Measurements from ENCODE around the gene HIVEP3. TPM values are rescaled to one million over a fixed set of nuclear protein-coding genes. Genes with fewer than 3 reads are reported as not detected.

HIVEP3 gene
- total RNA-seq, 1 experiment from 2014 or later, result 1.4 TPM

DNA sequence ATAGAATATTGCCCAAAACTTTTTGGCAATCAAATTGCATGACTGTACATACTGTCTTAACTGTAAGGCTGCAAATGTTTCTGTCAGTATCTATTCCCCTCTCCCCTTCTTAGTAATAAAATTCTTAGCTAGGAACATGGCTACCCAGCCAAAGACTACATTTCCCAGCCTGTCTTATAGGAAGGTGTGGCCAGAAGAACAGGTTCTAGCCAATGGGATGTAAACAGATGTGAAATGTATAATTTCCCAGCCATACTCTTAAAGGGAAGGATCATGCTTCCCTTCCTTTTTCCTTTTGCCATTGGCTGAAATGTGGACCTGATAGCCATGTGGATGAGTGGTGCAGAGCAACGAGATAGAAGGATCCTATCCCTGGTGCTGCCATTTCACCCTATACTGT, 7.0 kb upstream of the HIVEP3 start:
- H3K4me2 ChIP-seq (ENCODE audit: insufficient read depth, insufficient read length, low read length), result no peak overlapping the region
- H3K23ac ChIP-seq (ENCODE audit: insufficient read length, low read depth, low read length), result no peak overlapping the region
- WGBS (ENCODE audit: extremely low coverage, insufficient read length, low lambda C conversion rate), result no CpG with 5 or more reads among the region's 1 CpG

More for the DNA sequence above, 7.0 kb upstream of the HIVEP3 start:
- H3K9ac ChIP-seq (ENCODE audit: extremely low read depth, insufficient read length, low read length), result no peak overlapping the region
- H3K79me1 ChIP-seq (ENCODE audit: insufficient read depth, low read depth, low read length, poor library complexity, severe bottlenecking), result no peaks in the 10 kb centered on the region
- no peak overlapping the region for H2BK15ac ChIP-seq (ENCODE audit: low read depth, low read length)
- no peak overlapping the region for H4K8ac ChIP-seq (replicated peaks; ENCODE audit: insufficient read length, low read depth, low read length)
- no peak overlapping the region for H2BK5ac ChIP-seq (ENCODE audit: insufficient read length, low read length)
- H3T11ph ChIP-seq (ENCODE audit: low read length), result no peak overlapping the region
- H4K91ac ChIP-seq (ENCODE audit: insufficient read length, low read depth, low read length), result no peak overlapping the region
- Mint-ChIP-seq H3K4me3 (no peak overlapping the region), H3K27ac (no peak overlapping the region), H3K9me3 (peaks cover 6 to 13% of the 10 kb centered on the region in 2 experiments; a peak in 3 of 5 replicates), H3K4me1 (no peaks in the 10 kb centered on the region), H3K27me3 (ENCODE audit: low read depth) (peaks cover 11% of the 10 kb centered on the region), H3K36me3 (ENCODE audit: insufficient read depth in 1 of 3, low read depth in 3 of 3) (0 out of 7 replicates have a peak, but pooled peaks cover 0 to 4% (median 0%) of the 10 kb centered on the region in 3 experiments)
- TF ChIP-seq, protein P1, sequence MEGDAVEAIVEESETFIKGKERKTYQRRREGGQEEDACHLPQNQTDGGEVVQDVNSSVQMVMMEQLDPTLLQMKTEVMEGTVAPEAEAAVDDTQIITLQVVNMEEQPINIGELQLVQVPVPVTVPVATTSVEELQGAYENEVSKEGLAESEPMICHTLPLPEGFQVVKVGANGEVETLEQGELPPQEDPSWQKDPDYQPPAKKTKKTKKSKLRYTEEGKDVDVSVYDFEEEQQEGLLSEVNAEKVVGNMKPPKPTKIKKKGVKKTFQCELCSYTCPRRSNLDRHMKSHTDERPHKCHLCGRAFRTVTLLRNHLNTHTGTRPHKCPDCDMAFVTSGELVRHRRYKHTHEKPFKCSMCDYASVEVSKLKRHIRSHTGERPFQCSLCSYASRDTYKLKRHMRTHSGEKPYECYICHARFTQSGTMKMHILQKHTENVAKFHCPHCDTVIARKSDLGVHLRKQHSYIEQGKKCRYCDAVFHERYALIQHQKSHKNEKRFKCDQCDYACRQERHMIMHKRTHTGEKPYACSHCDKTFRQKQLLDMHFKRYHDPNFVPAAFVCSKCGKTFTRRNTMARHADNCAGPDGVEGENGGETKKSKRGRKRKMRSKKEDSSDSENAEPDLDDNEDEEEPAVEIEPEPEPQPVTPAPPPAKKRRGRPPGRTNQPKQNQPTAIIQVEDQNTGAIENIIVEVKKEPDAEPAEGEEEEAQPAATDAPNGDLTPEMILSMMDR (conservative IDR thresholded peaks at IDR 0.05), result no peak
- no peak overlapping the region for H3K14ac ChIP-seq (ENCODE audit: insufficient read depth, low read length)
- no peak overlapping the region for H3K27ac ChIP-seq (ENCODE audit: insufficient read length, low read depth, low read length)
- no peak overlapping the region for H2BK120ac ChIP-seq (ENCODE audit: low read depth, low read length, poor library complexity, severe bottlenecking)
- H3K23me2 ChIP-seq (ENCODE audit: insufficient read length, low read depth, low read length, poor library complexity, severe bottlenecking), result no peaks in the 10 kb centered on the region
- H4K20me1 ChIP-seq (ENCODE audit: control insufficient read depth, insufficient read depth, insufficient read length), result no peaks in the 10 kb centered on the region
- no peak overlapping the region for H2BK12ac ChIP-seq (ENCODE audit: insufficient read length, low read depth, low read length)
- no peak overlapping the region for H3K18ac ChIP-seq (ENCODE audit: insufficient read length, low read depth, low read length)
- no peak overlapping the region for H3K4ac ChIP-seq (ENCODE audit: low read depth, low read length)
- no peaks in the 10 kb centered on the region for H3K27me3 ChIP-seq (ENCODE audit: insufficient read depth, low read length)
- no peak for DNase-seq
- H3K4me1 ChIP-seq (ENCODE audit: insufficient read depth, low read length), result no peaks in the 10 kb centered on the region
- no peak overlapping the region for H2AFZ ChIP-seq (ENCODE audit: low read length)
- no peak overlapping the region for H3K56ac ChIP-seq (ENCODE audit: insufficient read length, low read depth, low read length)
- no peaks in the 10 kb centered on the region for H3K79me2 ChIP-seq (ENCODE audit: insufficient read depth, low read length)
- no peaks in the 10 kb centered on the region for H3K9me3 ChIP-seq (ENCODE audit: control insufficient read depth, low read depth, low read length)
- no peak overlapping the region for H2AK5ac ChIP-seq (ENCODE audit: insufficient read length, low read length)
- no peak overlapping the region for H4K5ac ChIP-seq (ENCODE audit: insufficient read length, low read depth, low read length)
- no peak overlapping the region for H2BK20ac ChIP-seq (ENCODE audit: low read depth, low read length, poor library complexity, severe bottlenecking)

Data from H9 (cell line).